ENCODE data around the gene HYOU1.

GRCh38 chr11:119042927-119043326 lies 14.1 kb downstream of the HYOU1 start:
- TF ChIP-seq, protein P1, sequence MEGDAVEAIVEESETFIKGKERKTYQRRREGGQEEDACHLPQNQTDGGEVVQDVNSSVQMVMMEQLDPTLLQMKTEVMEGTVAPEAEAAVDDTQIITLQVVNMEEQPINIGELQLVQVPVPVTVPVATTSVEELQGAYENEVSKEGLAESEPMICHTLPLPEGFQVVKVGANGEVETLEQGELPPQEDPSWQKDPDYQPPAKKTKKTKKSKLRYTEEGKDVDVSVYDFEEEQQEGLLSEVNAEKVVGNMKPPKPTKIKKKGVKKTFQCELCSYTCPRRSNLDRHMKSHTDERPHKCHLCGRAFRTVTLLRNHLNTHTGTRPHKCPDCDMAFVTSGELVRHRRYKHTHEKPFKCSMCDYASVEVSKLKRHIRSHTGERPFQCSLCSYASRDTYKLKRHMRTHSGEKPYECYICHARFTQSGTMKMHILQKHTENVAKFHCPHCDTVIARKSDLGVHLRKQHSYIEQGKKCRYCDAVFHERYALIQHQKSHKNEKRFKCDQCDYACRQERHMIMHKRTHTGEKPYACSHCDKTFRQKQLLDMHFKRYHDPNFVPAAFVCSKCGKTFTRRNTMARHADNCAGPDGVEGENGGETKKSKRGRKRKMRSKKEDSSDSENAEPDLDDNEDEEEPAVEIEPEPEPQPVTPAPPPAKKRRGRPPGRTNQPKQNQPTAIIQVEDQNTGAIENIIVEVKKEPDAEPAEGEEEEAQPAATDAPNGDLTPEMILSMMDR (IDR thresholded peaks at IDR 0.05; ENCODE audit: poor library complexity) = no peak
- no peak for TF ChIP-seq EZH2phosphoT487 (IDR thresholded peaks at IDR 0.05; ENCODE audit: low read depth, severe bottlenecking, unreplicated experiment)
- TF ChIP-seq EZH2 (IDR thresholded peaks at IDR 0.05; ENCODE audit: borderline replicate concordance) = no peak
